HG03135 (cell line): ENCODE data around the gene CDC42SE2.
"Not testable (repeated sequence)": the region's sequence is repeated elsewhere in the genome, so short reads cannot be mapped to it uniquely, and the experiment has no call there.

Experiments
- ATAC-seq: cut with Tn5 transposase; IDR thresholded peaks from one replicate; pipeline ENCODE4 v1.9.1; 2021; ENCODE audit warnings: mild to moderate bottlenecking, moderate library complexity; ENCODE audit not compliant: unreplicated experiment

Gene CDC42SE2

GRCh38 chr5:131363811-131364506 is 100.1 kb downstream of the CDC42SE2 start:
- no peak for ATAC-seq

- ATAC-seq: no peak
Observed at GRCh38 chr5:131364507-131365050, 100.7 kb downstream of the CDC42SE2 start.

GRCh38 chr5:131366428-131366827 is 102.6 kb downstream of the CDC42SE2 start:
- no peak for ATAC-seq

GRCh38 chr5:131367219-131367860 is 103.5 kb downstream of the CDC42SE2 start:
- ATAC-seq: no peak

GRCh38 chr5:131368866-131369265 is 105.0 kb downstream of the CDC42SE2 start:
- no peak for ATAC-seq

- no peak for ATAC-seq
Observed at GRCh38 chr5:131369558-131369957, 105.7 kb downstream of the CDC42SE2 start.

GRCh38 chr5:131371835-131372234 is 108.0 kb downstream of the CDC42SE2 start:
- ATAC-seq: no peak

GRCh38 chr5:131373265-131373664 is 109.4 kb downstream of the CDC42SE2 start:
- no peak for ATAC-seq

GRCh38 chr5:131375351-131375750 is 111.5 kb downstream of the CDC42SE2 start:
- no peak for ATAC-seq

GRCh38 chr5:131377346-131377745 is 113.5 kb downstream of the CDC42SE2 start:
- no peak for ATAC-seq

- ATAC-seq: no peak
Observed at GRCh38 chr5:131377785-131378325, 114.0 kb downstream of the CDC42SE2 start.

- ATAC-seq: peak; percentile 26
Observed at GRCh38 chr5:131378721-131379541, 115.1 kb downstream of the CDC42SE2 start.

- ATAC-seq: peak; percentile 38
Observed at GRCh38 chr5:131379723-131380122, 115.9 kb downstream of the CDC42SE2 start.

GRCh38 chr5:131380238-131380637 is 116.4 kb downstream of the CDC42SE2 start:
- not testable (repeated sequence) for ATAC-seq

GRCh38 chr5:131381021-131381420 is 117.2 kb downstream of the CDC42SE2 start:
- no peak for ATAC-seq

- ATAC-seq: peak; percentile 44
Observed at GRCh38 chr5:131381777-131382176, 117.9 kb downstream of the CDC42SE2 start.

- ATAC-seq: peak; percentile 62
Observed at GRCh38 chr5:131382407-131383395, 118.8 kb downstream of the CDC42SE2 start.

GRCh38 chr5:131384173-131384572 is 120.3 kb downstream of the CDC42SE2 start:
- no peak for ATAC-seq

- ATAC-seq: no peak
Observed at GRCh38 chr5:131384616-131385214, 120.9 kb downstream of the CDC42SE2 start.
